ENCODE data around the gene ARHGAP6. TPM values are rescaled to one million over a fixed set of nuclear protein-coding genes. Genes with fewer than 3 reads are reported as not detected.

The ARHGAP6 gene
- total and polyA plus RNA-seq, 9 of the 15 experiments (the other 6 are each of a cell fraction or from before 2014, with no cell fraction given), result 12.5 to 63.6 (median 41.8) TPM

DNA sequence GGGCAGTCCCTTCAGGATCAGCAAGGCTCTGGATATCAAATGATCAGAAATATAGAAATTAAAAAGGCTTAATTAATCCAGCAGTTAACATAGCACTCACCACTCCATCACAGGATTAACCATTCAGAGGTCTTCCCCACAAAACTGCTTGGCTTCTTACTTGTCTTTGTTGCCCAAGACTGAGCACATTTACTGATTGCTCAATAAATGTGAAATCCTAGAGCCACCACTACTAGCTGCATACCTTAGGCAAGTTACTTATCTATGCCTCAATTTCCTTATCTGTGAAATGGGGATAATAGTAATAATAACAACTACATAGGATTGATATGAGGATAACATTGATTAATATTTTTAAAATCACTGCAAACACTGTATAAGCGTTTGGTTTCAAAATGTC lies 124.2 kb downstream of the ARHGAP6 start:
- Histone ChIP-seq H3K27ac (ENCODE audit: extremely low read depth, low read depth, low read length) (no peak overlapping the region), H3K27me3 (ENCODE audit: control insufficient read depth in 2 of 2, insufficient read depth in 2 of 2, low read length in 2 of 2) (no peaks in the 10 kb centered on the region), H4K20me1 (replicated peaks; ENCODE audit: control insufficient read depth, insufficient read depth, low read length) (no peaks in the 10 kb centered on the region), H3K79me2 (ENCODE audit: control insufficient read depth, insufficient read depth, low read length) (no peaks in the 10 kb centered on the region), H3K9me3 (replicated peaks; ENCODE audit: control insufficient read depth, insufficient read depth, low read depth, low read length) (no peaks in the 10 kb centered on the region), H3K36me3 (ENCODE audit: control insufficient read depth, insufficient read depth, low read length) (no peaks in the 10 kb centered on the region), H2AFZ (ENCODE audit: low read depth, low read length) (no peak overlapping the region), H3K9ac (ENCODE audit: insufficient read depth in 1 of 2, low read depth in 2 of 2, low read length in 2 of 2) (no peak overlapping the region), H3K9me1 (ENCODE audit: control insufficient read depth, insufficient read depth, low read length) (no peaks in the 10 kb centered on the region), H3K4me1 (replicated peaks in 1 of 2; ENCODE audit: control insufficient read depth in 2 of 2, insufficient read depth in 2 of 2, low read length in 2 of 2) (no peaks in the 10 kb centered on the region), H3K4me2 (ENCODE audit: insufficient read depth, low read length) (no peak overlapping the region), H3K4me3 (no peak overlapping the region)
- DNase-seq (ENCODE audit: extremely low read depth in 1 of 4, low spot score in 3 of 4) (no peak), FAIRE-seq (no peak), ATAC-seq (no peak)
- BruUV-seq (replicated peaks), result no TSS peak
- ChIA-PET POLR2A (no interaction called here), CTCF (ENCODE audit: low intra/inter-chr PET ratio) (interaction anchor here (1.2 kb wide), 1 partner anchor 8 kb away, joined by 4 read pairs; no protein-coding TSS in a partner anchor)
- TF ChIP-seq ZNF224 (CRISPR knock-in tag; IDR thresholded peaks at IDR 0.05) (no peak), HNRNPL (IDR thresholded peaks at IDR 0.05; ENCODE audit: low read depth, low read length) (no peak), SRSF9 (IDR thresholded peaks at IDR 0.05; ENCODE audit: borderline replicate concordance, low read depth, low read length) (no peak)
- TF ChIP-seq, protein P1, sequence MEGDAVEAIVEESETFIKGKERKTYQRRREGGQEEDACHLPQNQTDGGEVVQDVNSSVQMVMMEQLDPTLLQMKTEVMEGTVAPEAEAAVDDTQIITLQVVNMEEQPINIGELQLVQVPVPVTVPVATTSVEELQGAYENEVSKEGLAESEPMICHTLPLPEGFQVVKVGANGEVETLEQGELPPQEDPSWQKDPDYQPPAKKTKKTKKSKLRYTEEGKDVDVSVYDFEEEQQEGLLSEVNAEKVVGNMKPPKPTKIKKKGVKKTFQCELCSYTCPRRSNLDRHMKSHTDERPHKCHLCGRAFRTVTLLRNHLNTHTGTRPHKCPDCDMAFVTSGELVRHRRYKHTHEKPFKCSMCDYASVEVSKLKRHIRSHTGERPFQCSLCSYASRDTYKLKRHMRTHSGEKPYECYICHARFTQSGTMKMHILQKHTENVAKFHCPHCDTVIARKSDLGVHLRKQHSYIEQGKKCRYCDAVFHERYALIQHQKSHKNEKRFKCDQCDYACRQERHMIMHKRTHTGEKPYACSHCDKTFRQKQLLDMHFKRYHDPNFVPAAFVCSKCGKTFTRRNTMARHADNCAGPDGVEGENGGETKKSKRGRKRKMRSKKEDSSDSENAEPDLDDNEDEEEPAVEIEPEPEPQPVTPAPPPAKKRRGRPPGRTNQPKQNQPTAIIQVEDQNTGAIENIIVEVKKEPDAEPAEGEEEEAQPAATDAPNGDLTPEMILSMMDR (IDR thresholded peaks at IDR 0.05 in 2 of 3, conservative IDR thresholded peaks at IDR 0.05 in 1 of 3; ENCODE audit: insufficient read depth in 2 of 3, low read depth in 1 of 3, low read length in 3 of 3), result no peak
- 11% methylated on average over 1 of the region's 1 CpG for WGBS (ENCODE audit: insufficient coverage, low coverage, missing lambda C conversion rate)
- intact Hi-C loops (cut with micrococcal nuclease), result no loop called here
- in situ Hi-C loops (cut with MboI), result loop anchor here (25.0 kb wide), 1 partner anchor 1354 kb away; no protein-coding TSS in a partner anchor
